GM12872 (cell line): ENCODE measurements around the gene YWHAH.

Source experiments
- TF ChIP-seq, protein P1 (sequence below): IDR thresholded peaks from 3 replicates; pipeline ENCODE4 v1.5.1; 2011; ENCODE audit warnings: low read depth, mild to moderate bottlenecking, low read length, moderate library complexity; ENCODE audit not compliant: insufficient read depth

Gene YWHAH

GRCh38 chr22:31933816-31934482, 10.4 kb upstream of the YWHAH start:
- TF ChIP-seq, protein P1, sequence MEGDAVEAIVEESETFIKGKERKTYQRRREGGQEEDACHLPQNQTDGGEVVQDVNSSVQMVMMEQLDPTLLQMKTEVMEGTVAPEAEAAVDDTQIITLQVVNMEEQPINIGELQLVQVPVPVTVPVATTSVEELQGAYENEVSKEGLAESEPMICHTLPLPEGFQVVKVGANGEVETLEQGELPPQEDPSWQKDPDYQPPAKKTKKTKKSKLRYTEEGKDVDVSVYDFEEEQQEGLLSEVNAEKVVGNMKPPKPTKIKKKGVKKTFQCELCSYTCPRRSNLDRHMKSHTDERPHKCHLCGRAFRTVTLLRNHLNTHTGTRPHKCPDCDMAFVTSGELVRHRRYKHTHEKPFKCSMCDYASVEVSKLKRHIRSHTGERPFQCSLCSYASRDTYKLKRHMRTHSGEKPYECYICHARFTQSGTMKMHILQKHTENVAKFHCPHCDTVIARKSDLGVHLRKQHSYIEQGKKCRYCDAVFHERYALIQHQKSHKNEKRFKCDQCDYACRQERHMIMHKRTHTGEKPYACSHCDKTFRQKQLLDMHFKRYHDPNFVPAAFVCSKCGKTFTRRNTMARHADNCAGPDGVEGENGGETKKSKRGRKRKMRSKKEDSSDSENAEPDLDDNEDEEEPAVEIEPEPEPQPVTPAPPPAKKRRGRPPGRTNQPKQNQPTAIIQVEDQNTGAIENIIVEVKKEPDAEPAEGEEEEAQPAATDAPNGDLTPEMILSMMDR, result no peak

DNA sequence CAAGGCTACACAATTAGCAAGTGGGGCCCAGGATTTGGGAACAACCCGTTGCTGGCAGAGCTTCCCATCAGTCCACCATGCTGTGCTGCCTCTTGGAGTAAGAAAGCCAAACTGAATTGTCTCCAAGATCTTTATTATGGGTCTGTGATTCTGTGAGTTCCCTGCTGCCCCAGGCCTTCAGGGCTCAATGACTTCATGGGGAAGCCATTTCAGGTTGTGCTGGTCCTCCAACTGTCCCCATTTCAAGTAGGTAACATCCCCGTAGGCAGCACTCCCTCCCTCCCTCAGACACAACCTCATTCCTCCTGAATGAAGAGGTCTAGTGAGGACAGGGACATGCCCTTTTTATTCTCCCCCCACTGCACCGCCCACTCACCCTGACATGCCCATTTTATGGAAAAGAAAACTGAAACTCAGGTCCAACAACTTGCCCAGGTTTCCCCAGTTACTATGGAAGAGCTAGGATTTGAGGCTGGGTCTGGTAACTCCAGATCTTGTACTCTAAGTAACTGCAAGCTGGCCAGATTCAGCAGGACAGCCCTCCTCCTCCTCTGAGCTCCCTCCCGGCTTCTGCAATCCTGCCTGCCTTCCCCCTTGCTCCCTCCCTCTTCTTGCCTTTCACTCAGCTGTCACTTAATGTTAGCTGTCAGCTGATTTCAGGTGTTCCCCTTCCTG, 8.2 kb upstream of the YWHAH start:
- TF ChIP-seq, protein P1, result no peak

GRCh38 chr22:31937341-31937740, 7.0 kb upstream of the YWHAH start:
- TF ChIP-seq, protein P1, result no peak

- TF ChIP-seq, protein P1, result no peak
These were observed 6.0 kb upstream of the YWHAH start for GRCh38 chr22:31938296-31938695.

DNA sequence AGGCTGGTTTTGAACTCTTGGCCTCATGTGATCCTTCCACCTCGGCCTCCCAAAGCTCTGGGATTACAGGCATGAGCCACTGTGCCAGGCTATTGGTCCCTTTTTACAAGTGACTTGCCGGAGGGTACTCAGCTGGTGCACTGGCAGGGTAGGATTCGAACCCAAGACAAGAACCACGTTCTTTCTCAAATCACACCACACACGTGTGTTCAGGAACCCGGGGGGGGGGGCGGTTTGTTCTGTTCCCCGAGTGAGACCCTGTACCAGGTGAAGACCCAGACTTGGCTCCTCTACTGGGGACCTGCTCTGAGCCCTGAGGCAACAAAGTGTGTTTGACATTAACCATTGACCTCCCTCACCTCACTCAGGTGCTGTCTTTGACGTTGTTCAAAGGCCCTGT, 3.8 kb upstream of the YWHAH start:
- TF ChIP-seq, protein P1, result no peak

DNA sequence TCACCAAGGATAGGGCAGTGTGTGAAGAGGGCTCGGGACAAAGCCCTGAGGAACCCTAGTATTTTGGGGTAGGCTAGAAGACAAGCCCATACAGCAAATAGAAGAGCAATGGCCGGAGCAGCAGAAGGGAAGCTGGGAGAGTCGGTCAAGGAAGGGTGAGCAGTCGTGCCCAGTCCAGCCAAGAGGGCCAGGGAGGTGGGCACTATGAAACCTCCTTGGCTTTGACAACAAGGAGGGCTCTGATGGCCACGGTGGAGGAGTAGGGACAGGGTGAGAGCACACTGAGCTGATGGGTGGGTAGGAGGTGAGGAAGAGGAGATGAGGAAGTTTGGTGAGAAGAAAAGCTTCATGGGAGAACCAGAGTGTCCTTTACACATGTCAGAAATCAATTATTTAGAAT, 2.2 kb upstream of the YWHAH start:
- TF ChIP-seq, protein P1, result no peak

- TF ChIP-seq, protein P1, result no peak
These were observed 943 bp upstream of the YWHAH start for GRCh38 chr22:31943206-31943977.
